IMR-90 (cell line): ENCODE data around the gene GGTLC1. TPM values are rescaled to one million over a fixed set of nuclear protein-coding genes. Genes with fewer than 3 reads are reported as not detected.

Experiments
- ATAC-seq: fragments of 200-7000 bp; cut with Tn5 transposase; 2 replicates; pipeline ENCODE4 v1.9.1; 2020; ENCODE audit warnings: low read depth, mild to moderate bottlenecking, moderate library complexity
- BruUV-seq: library from RNA; stranded (reverse); fragments of 400-500 nt; replicated peaks from 2 replicates; lab custom pipeline; 2021; lab: Mats Ljungman, UMichigan
- CTCF ChIA-PET: fragments of 300-600 bp; formaldehyde crosslinking; extraction: SDS; loops from one replicate; lab custom pipeline; 2021; ENCODE audit warnings: antibody characterized with exemption; lab: Yijun Ruan, JAX
- POLR2A ChIA-PET: fragments of 300-600 bp; sonication (Branson Sonifier 250); formaldehyde crosslinking; loops from one replicate; lab custom pipeline; 2022; ENCODE audit warnings: antibody characterized with exemption; ENCODE audit not compliant: unreplicated experiment; lab: Charles Lee
- DNase-seq: peaks from one replicate; pipeline ENCODE4 v3.0.0; 2013
- H2AFZ ChIP-seq: replicated peaks from 2 replicates; pipeline ENCODE3; 2013; ENCODE audit warnings: low read length, mild to moderate bottlenecking; ENCODE audit not compliant: poor library complexity
- H2AK5ac ChIP-seq: 2 replicates; pipeline ENCODE4 v1.6.1; 2013; ENCODE audit warnings: low read depth, low read length, inconsistent platforms
- H2AK9ac ChIP-seq: replicated peaks from 2 replicates; pipeline ENCODE3; 2013; ENCODE audit warnings: mild to moderate bottlenecking, low read depth, low read length, moderate library complexity; ENCODE audit not compliant: poor library complexity
- H2BK120ac ChIP-seq: 2 replicates; pipeline ENCODE4 v1.6.1; 2013; ENCODE audit warnings: low read depth, low read length, inconsistent platforms
- H2BK15ac ChIP-seq: 3 replicates; pipeline ENCODE4 v1.6.1; 2013; ENCODE audit warnings: low read depth, low read length, inconsistent platforms
- H2BK20ac ChIP-seq: 2 replicates; pipeline ENCODE4 v1.6.1; 2013; ENCODE audit warnings: low read depth, mild to moderate bottlenecking, inconsistent platforms, low read length, moderate library complexity
- H2BK5ac ChIP-seq: 2 replicates; pipeline ENCODE4 v1.6.1; 2013; ENCODE audit warnings: mild to moderate bottlenecking, low read depth, low read length, inconsistent platforms; ENCODE audit not compliant: poor library complexity, severe bottlenecking
- H3K14ac ChIP-seq: replicated peaks from 2 replicates; pipeline ENCODE4 v1.6.1; 2013; ENCODE audit warnings: low read depth, low read length, inconsistent platforms
- H3K18ac ChIP-seq: 2 replicates; pipeline ENCODE4 v1.6.1; 2013; ENCODE audit warnings: low read depth, low read length, control low read depth
- H3K23ac ChIP-seq: 2 replicates; pipeline ENCODE4 v1.6.1; 2013; ENCODE audit warnings: low read depth, low read length, inconsistent platforms
- H3K27ac ChIP-seq: 2 replicates; pipeline ENCODE4 v1.5.1; 2013; ENCODE audit warnings: mild to moderate bottlenecking, control low read depth, low read length; ENCODE audit not compliant: insufficient read depth
- H3K27me3 ChIP-seq: 2 replicates; pipeline ENCODE4 v1.6.1; 2013; ENCODE audit warnings: low read length; ENCODE audit not compliant: control insufficient read depth, insufficient read depth
- H3K36me3 ChIP-seq: 2 replicates; pipeline ENCODE4 v1.6.1; 2013; ENCODE audit warnings: low read length, mixed read lengths; ENCODE audit not compliant: control insufficient read depth, insufficient read depth
- H3K4ac ChIP-seq: 2 replicates; pipeline ENCODE4 v1.6.1; 2013; ENCODE audit warnings: low read depth, low read length, inconsistent platforms
- H3K4me1 ChIP-seq: 2 replicates; pipeline ENCODE4 v1.6.1; 2013; ENCODE audit warnings: low read length, mixed read lengths; ENCODE audit not compliant: control insufficient read depth, insufficient read depth
- H3K4me2 ChIP-seq: 2 replicates; pipeline ENCODE4 v1.6.1; 2013; ENCODE audit warnings: low read depth, mild to moderate bottlenecking, control low read depth, low read length, moderate library complexity
- H3K4me3 ChIP-seq: 2 replicates; pipeline ENCODE4 v1.5.1; 2013; ENCODE audit warnings: low read depth, mild to moderate bottlenecking, control low read depth, low read length, moderate library complexity; ENCODE audit not compliant: insufficient read depth
- H3K56ac ChIP-seq: 2 replicates; pipeline ENCODE4 v1.6.1; 2013; ENCODE audit warnings: low read length, inconsistent platforms; ENCODE audit not compliant: insufficient read depth; ENCODE audit errors: extremely low read depth
- H3K79me1 ChIP-seq, 2 experiments: 2 replicates each; pipeline ENCODE4 v1.6.1; 2013; ENCODE audit warnings: low read length in 2 of 2, inconsistent platforms in 1 of 2, low read depth in 1 of 2
- H3K9ac ChIP-seq: 2 replicates; pipeline ENCODE4 v1.6.1; 2013; ENCODE audit warnings: low read depth, low read length, control low read depth
- H3K9me1 ChIP-seq: 2 replicates; pipeline ENCODE4 v1.6.1; 2013; ENCODE audit warnings: low read length, inconsistent platforms; ENCODE audit not compliant: insufficient read depth
- H3K9me3 ChIP-seq: 2 replicates; pipeline ENCODE4 v1.6.1; 2013; ENCODE audit warnings: low read length; ENCODE audit not compliant: control insufficient read depth, insufficient read depth
- H4K20me1 ChIP-seq: 2 replicates; pipeline ENCODE4 v1.6.1; 2013; ENCODE audit warnings: low read length, inconsistent platforms; ENCODE audit not compliant: insufficient read depth
- H4K5ac ChIP-seq: 2 replicates; pipeline ENCODE4 v1.6.1; 2013; ENCODE audit warnings: mild to moderate bottlenecking, low read depth, low read length, control low read depth
- H4K8ac ChIP-seq, 2 experiments: 2 replicates each; pipeline ENCODE4 v1.6.1; 2013; ENCODE audit warnings: low read depth in 2 of 2, low read length in 2 of 2, control low read depth in 1 of 2, inconsistent platforms in 1 of 2
- H4K91ac ChIP-seq: 2 replicates; pipeline ENCODE4 v1.6.1; 2013; ENCODE audit warnings: low read depth, low read length, inconsistent platforms; ENCODE audit not compliant: insufficient read depth
- BHLHE40 ChIP-seq: fragments of 150-350 bp; IDR thresholded peaks from 2 replicates; pipeline ENCODE4 v1.6.1; 2016; ENCODE audit warnings: mild to moderate bottlenecking, low read depth, low read length
- CEBPB ChIP-seq: IDR thresholded peaks from 2 replicates; pipeline ENCODE4 v1.6.1; 2012; ENCODE audit warnings: low read depth, low read length, improper control_type of control experiment
- CHD1 ChIP-seq: IDR thresholded peaks from 2 replicates; pipeline ENCODE4 v1.6.1; 2012; ENCODE audit warnings: low read depth, low read length, improper control_type of control experiment
- FOS ChIP-seq: fragments of 150-350 bp; IDR thresholded peaks from 2 replicates; pipeline ENCODE4 v1.6.1; 2016; ENCODE audit warnings: low read depth, low read length
- MAFK ChIP-seq: IDR thresholded peaks from 2 replicates; pipeline ENCODE4 v1.6.1; 2012; ENCODE audit warnings: low read depth, low read length, improper control_type of control experiment
- MAZ ChIP-seq: IDR thresholded peaks from 2 replicates; pipeline ENCODE4 v1.6.1; 2012; ENCODE audit warnings: low read depth, mild to moderate bottlenecking, low read length, improper control_type of control experiment, moderate library complexity, borderline replicate concordance
- MXI1 ChIP-seq: IDR thresholded peaks from 2 replicates; pipeline ENCODE4 v1.6.1; 2012; ENCODE audit warnings: low read depth, mild to moderate bottlenecking, low read length, moderate library complexity, borderline replicate concordance
- NFE2L2 ChIP-seq: fragments of 150-350 bp; IDR thresholded peaks from 2 replicates; pipeline ENCODE4 v1.6.1; 2016; ENCODE audit warnings: low read depth, mild to moderate bottlenecking, low read length
- POLR2A ChIP-seq: IDR thresholded peaks from 2 replicates; pipeline ENCODE4 v1.6.1; 2012; ENCODE audit warnings: mild to moderate bottlenecking, low read depth, low read length
- RAD21 ChIP-seq: IDR thresholded peaks from 2 replicates; pipeline ENCODE4 v1.6.1; 2012; ENCODE audit warnings: low read length, improper control_type of control experiment
- RCOR1 ChIP-seq: IDR thresholded peaks from 2 replicates; pipeline ENCODE4 v1.6.1; 2012; ENCODE audit warnings: mild to moderate bottlenecking, low read length, improper control_type of control experiment; ENCODE audit not compliant: insufficient replicate concordance
- RFX5 ChIP-seq: IDR thresholded peaks from 2 replicates; pipeline ENCODE4 v1.8.0; 2012; ENCODE audit warnings: low read depth, mild to moderate bottlenecking, low read length, moderate library complexity
- SMC3 ChIP-seq: fragments of 150-350 bp; IDR thresholded peaks from 2 replicates; pipeline ENCODE4 v1.6.1; 2016; ENCODE audit warnings: low read depth, mild to moderate bottlenecking, antibody characterized with exemption, low read length, moderate library complexity
- WGBS, 2 experiments: methylation state at CpG; one replicate each; pipeline versions ENCODE4 v1.1.5 to v1.1.7; 2013; ENCODE audit warnings: missing lambda C conversion rate in 2 of 2; ENCODE audit not compliant: insufficient read length in 1 of 2; ENCODE audit errors: extremely low coverage in 2 of 2; 5-methylcytosine and 5-hydroxymethylcytosine counted together
- dilution Hi-C: fragments of 300-500 bp; cut with HindIII; formaldehyde crosslinking; loops from one replicate; pipeline ENCODE4 v1.14.3; 2018; ENCODE audit warnings: low sequenced_read_pairs; ENCODE audit not compliant: unreplicated experiment
- in situ Hi-C: fragments of 300-500 bp; cut with MboI; formaldehyde crosslinking; loops from 3 replicates; pipeline ENCODE4 v1.14.3; 2019; ENCODE audit warnings: low sequenced_read_pairs, inconsistent platforms, mixed read lengths
- intact Hi-C: fragments of 100-400 bp; cut with micrococcal nuclease; formaldehyde crosslinking; loops from 2 replicates; pipeline ENCODE4 v1.10.0; 2022
- polyA plus RNA-seq, 3 experiments: library from polyadenylated mRNA; depleted of rRNA; stranded (reverse); fragments of >200 nt; gene quantifications; 2 replicates each; pipeline ENCODE4 v1.2.3, GENCODE V29; 2012; ENCODE audit warnings: low replicate concordance in 1 of 3
- total RNA-seq: library from RNA; depleted of rRNA; stranded (reverse); fragments of >200 nt; gene quantifications from 2 replicates; pipeline ENCODE4 v1.2.3, GENCODE V29; 2012
- TF ChIP-seq, protein P1 (sequence below): conservative IDR thresholded peaks from 2 replicates; pipeline ENCODE4 v1.5.1; 2012; ENCODE audit warnings: mild to moderate bottlenecking, low read depth, low read length, improper control_type of control experiment
- TF ChIP-seq, protein P2 (sequence below): fragments of 150-350 bp; IDR thresholded peaks from 2 replicates; pipeline ENCODE4 v1.6.1; 2016; ENCODE audit warnings: low read depth, mild to moderate bottlenecking, low read length, moderate library complexity, borderline replicate concordance
- TF ChIP-seq, protein P3 (sequence below): fragments of 150-350 bp; IDR thresholded peaks from 2 replicates; pipeline ENCODE4 v1.6.1; 2017; ENCODE audit warnings: mild to moderate bottlenecking, antibody characterized with exemption, low read length, low read depth

Gene GGTLC1
- total and polyA plus RNA-seq, 2 of the 4 experiments (the other 2 are of a cell fraction), result not detected

DNA sequence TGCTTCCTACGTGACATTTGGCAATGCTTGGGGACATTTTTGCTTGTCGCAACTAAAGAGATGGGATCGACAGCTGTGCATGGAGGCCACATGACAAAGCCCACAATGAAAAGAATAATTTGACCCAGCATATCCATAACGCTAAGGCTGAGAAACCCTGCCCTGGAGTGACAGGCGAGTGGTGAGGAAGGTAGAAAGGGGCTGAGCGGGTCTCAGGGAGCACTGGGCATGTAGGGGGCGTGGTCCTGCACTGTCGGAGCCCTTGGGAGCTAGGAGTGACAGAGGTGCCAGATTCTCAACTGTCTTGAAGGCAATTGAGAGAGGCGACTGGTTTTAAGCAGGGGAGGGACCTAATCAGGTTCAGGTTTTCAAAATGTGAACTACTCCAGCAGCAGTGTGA, 13.6 kb downstream of the GGTLC1 start:
- Histone ChIP-seq H2BK15ac (no peak overlapping the region), H3K79me1 (no peaks in the 10 kb centered on the region), H3K4me2 (no peak overlapping the region), H4K20me1 (no peaks in the 10 kb centered on the region), H2BK120ac (no peak overlapping the region), H3K27me3 (no peaks in the 10 kb centered on the region), H2BK20ac (no peak overlapping the region), H3K9ac (no peak overlapping the region), H4K8ac (no peak overlapping the region), H4K5ac (no peak overlapping the region), H3K9me3 (no peaks in the 10 kb centered on the region), H2BK5ac (no peak overlapping the region), H3K4ac (no peak overlapping the region), H3K27ac (no peak overlapping the region), H3K9me1 (no peaks in the 10 kb centered on the region), H3K18ac (no peak overlapping the region), H2AK5ac (no peak overlapping the region), H3K36me3 (no peaks in the 10 kb centered on the region), H3K4me1 (no peaks in the 10 kb centered on the region), H3K4me3 (no peak overlapping the region), H2AFZ (no peak overlapping the region), H3K23ac (no peak overlapping the region), H4K91ac (no peak overlapping the region), H3K56ac (no peak overlapping the region), H3K14ac (no peak overlapping the region), H2AK9ac (no peak overlapping the region)
- ChIA-PET CTCF (no interaction called here), POLR2A (no interaction called here)
- dilution Hi-C loops, result no loop called here
- no TSS peak for BruUV-seq
- no peak for DNase-seq
- TF ChIP-seq, protein P1, sequence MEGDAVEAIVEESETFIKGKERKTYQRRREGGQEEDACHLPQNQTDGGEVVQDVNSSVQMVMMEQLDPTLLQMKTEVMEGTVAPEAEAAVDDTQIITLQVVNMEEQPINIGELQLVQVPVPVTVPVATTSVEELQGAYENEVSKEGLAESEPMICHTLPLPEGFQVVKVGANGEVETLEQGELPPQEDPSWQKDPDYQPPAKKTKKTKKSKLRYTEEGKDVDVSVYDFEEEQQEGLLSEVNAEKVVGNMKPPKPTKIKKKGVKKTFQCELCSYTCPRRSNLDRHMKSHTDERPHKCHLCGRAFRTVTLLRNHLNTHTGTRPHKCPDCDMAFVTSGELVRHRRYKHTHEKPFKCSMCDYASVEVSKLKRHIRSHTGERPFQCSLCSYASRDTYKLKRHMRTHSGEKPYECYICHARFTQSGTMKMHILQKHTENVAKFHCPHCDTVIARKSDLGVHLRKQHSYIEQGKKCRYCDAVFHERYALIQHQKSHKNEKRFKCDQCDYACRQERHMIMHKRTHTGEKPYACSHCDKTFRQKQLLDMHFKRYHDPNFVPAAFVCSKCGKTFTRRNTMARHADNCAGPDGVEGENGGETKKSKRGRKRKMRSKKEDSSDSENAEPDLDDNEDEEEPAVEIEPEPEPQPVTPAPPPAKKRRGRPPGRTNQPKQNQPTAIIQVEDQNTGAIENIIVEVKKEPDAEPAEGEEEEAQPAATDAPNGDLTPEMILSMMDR, result no peak
- no peak for TF ChIP-seq RAD21
- TF ChIP-seq, protein P2, sequence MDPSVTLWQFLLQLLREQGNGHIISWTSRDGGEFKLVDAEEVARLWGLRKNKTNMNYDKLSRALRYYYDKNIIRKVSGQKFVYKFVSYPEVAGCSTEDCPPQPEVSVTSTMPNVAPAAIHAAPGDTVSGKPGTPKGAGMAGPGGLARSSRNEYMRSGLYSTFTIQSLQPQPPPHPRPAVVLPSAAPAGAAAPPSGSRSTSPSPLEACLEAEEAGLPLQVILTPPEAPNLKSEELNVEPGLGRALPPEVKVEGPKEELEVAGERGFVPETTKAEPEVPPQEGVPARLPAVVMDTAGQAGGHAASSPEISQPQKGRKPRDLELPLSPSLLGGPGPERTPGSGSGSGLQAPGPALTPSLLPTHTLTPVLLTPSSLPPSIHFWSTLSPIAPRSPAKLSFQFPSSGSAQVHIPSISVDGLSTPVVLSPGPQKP, result no peak
- TF ChIP-seq, protein P3, sequence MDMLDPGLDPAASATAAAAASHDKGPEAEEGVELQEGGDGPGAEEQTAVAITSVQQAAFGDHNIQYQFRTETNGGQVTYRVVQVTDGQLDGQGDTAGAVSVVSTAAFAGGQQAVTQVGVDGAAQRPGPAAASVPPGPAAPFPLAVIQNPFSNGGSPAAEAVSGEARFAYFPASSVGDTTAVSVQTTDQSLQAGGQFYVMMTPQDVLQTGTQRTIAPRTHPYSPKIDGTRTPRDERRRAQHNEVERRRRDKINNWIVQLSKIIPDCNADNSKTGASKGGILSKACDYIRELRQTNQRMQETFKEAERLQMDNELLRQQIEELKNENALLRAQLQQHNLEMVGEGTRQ, result no peak
- TF ChIP-seq RFX5, result no peak
- TF ChIP-seq BHLHE40, result no peak
- no peak for TF ChIP-seq CHD1
- no peak for TF ChIP-seq RCOR1
- no peak for TF ChIP-seq MAFK
- TF ChIP-seq MXI1, result no peak
- no peak for TF ChIP-seq POLR2A
- TF ChIP-seq MAZ, result no peak
- TF ChIP-seq NFE2L2, result no peak
- no peak for TF ChIP-seq CEBPB
- TF ChIP-seq FOS, result no peak
- no peak for TF ChIP-seq SMC3
- 0% methylated on average over 1 of the region's 9 CpGs; no CpG with 5 or more reads in 1 of the 2 experiments for WGBS, 2 experiments
- in situ Hi-C loops, result no loop called here
- ATAC-seq, result no peak
- intact Hi-C loops, result no loop called here
